NCI-H82 treated with DMSO at 0.1 percent for 48 hours (cell line): ENCODE data around the gene CABP7.

Source experiments
- DNase-seq: peaks from one replicate; lab custom pipeline; 2025; ENCODE audit not compliant: unreplicated experiment; lab: John Stamatoyannopoulos, UW

Gene CABP7

DNA sequence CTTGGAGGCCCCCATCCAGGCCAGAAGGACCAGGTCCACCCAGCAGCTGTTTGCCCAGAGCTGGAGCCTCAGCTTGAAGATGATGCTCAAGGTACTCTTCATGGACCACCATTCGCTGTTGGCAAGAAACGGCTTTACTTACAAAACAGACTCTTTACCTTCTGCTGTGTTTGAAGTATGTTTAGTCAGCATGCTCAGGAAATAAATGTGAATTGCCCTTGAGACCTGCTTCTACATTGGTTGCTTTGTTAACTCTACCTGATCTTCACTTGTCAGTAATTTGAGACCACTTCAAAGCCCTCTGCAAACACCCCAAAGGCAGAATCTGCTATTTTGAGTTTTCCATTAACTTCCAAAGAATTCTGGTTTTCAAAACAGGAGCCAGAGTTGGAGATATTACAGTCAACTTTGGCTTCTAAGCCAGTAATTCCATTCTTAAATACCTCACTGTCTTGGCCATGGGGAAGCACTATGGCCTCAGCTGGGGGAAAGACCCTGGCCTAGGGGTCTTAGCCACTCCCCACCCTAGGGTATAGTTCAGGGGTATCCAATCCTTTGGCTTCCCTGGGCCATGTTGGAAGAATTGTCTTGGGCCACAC is 50.0 kb downstream of the CABP7 start:
- DNase-seq, result no peak

DNA sequence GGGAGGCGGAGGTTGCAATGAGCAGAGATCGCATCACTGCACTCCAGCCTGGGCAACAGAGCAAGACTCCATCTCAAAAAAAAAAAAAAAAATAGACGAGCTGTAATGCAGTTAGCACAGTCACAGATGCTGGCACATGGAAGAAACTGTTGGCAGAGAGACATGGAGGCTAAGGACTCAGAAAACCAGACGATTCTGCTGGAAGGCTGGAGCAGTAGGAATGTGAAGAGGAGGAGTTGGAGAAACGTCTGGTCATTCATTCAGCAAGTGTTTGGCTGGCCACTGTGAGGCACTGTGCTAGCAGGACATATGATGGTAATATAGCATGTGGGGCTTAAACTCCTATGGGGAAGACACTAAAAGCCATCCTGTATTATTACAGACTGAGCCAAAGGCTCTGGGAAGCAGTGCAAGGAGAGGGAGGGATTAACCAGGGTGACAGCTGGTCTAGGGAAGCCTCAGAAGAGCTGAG is 52.4 kb downstream of the CABP7 start:
- peak; percentile 98 for DNase-seq

DNA sequence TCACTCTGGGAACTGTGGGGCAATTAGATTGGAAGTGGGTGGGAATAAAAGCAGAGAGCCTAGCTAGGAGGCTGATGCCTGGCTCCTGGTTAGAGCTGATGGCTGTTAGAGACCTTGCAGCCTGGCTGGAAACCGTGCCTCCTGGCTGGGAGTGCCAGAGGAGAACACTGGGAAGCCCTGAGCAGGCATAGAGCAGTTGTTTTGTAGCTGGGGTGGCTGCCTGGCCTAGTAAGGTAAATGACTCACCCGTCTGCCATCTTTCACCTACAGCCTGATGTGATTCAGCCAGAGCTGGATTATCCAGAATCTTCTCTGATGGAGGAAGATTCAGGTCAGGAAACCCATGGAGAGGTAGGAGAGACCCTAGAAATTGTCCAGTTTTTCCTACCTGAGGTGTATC is 53.4 kb downstream of the CABP7 start:
- no peak for DNase-seq

DNA sequence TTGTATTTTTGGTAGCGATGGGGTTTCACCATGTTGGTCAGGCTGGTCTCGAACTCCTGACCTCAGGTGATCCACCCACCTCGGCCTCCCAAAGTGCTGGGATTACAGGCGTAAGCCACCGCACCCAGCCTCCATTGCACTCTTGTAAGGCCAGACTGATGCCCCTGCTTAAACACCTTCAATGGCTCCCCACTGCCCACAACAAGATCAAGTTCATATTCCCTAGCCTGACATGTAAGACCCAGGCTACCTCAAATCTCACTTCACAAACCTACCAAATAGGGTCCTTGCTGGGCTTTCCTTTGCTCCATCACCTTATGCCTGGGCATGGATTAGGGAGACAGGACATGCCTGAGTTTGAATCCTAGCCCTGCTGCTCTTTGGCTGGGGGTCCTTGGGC is 60.4 kb downstream of the CABP7 start:
- DNase-seq, result no peak

DNA sequence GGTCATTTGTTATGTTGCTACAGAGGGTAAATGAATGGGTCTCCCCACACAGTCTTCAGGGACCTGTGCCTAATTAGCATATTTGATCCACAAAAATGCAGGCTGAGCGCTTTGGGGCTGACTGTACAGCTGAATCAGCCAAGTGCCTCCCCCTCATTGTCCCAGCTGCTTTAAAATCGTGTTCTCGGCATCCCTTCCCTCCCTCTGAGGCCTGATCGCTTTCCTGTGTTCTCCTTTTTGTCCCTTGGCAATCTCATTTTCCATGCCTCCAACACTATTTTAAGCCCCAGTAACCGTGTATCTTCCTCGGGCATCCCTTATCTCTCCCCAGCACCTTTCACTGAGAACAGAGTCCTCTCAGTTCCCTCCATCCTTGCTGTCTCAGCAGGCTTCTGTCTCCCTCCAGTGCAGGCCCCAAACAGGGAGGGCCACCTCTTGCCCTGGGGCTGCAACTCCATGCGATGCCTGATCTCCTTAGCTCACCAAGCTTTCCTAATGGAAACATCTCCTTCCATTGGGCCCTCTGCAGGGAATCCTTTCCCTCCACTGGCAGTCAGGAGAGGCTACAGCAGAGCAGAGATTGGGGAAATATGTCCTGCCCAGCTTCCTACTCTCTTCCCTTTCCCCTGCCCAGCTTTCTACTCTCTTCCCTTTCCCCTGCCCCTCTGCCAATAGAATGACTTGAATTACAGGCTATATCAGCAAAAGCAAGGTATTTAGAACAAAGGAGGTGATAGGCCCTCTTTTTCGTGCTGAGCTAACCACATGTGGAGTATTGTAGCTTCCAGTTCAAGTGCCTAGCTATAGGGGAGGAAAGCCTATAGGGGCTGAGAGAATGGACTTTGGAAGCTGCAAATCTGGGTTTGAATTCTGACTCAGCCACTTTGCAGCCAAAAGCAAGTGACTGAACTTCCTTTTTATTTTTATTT is 61.2 kb downstream of the CABP7 start:
- no peak for DNase-seq
